ENCODE measurements around the gene ANO3.

Gene ANO3

GRCh38 chr11:26333906-26334305 is 2.0 kb downstream of the ANO3 start:
- H4K5ac ChIP-seq (ENCODE audit: low read length): no peak overlapping the region
- no peak overlapping the region for H3K4me3 ChIP-seq (ENCODE audit: low read length)
- H3K56ac ChIP-seq (ENCODE audit: low read length): no peak overlapping the region
- no peaks in the 10 kb centered on the region for H3K79me2 ChIP-seq (ENCODE audit: control insufficient read depth, insufficient read depth, low read length)
- H3K4ac ChIP-seq (ENCODE audit: low read depth, low read length): no peak overlapping the region
- no peak overlapping the region for H2BK15ac ChIP-seq (replicated peaks; ENCODE audit: low read depth)
- no peak overlapping the region for H3K9ac ChIP-seq (ENCODE audit: low read length)
- no peak overlapping the region for H2AK5ac ChIP-seq (ENCODE audit: low read length)
- H2BK120ac ChIP-seq (ENCODE audit: low read depth, low read length): no peak overlapping the region
- H4K8ac ChIP-seq (ENCODE audit: low read depth, low read length): no peak overlapping the region
- H3K4me2 ChIP-seq (ENCODE audit: low read length): no peak overlapping the region
- DNase-seq: no peak
- no CpG with 5 or more reads among the region's 3 CpGs for WGBS (ENCODE audit: extremely low coverage, insufficient coverage, low lambda C conversion rate)
- H3K18ac ChIP-seq (ENCODE audit: low read length): no peak overlapping the region
- no peaks in the 10 kb centered on the region for H3K4me1 ChIP-seq (ENCODE audit: control insufficient read depth, low read depth, low read length)
- no peaks in the 10 kb centered on the region for H3K27me3 ChIP-seq (ENCODE audit: insufficient read depth, low read length, poor library complexity)
- no peaks in the 10 kb centered on the region for H3K36me3 ChIP-seq (ENCODE audit: control insufficient read depth, insufficient read depth, low read length)
- H2BK5ac ChIP-seq (ENCODE audit: low read length): no peak overlapping the region
- H3K79me1 ChIP-seq (ENCODE audit: low read length): no peaks in the 10 kb centered on the region
- H3K27ac ChIP-seq (ENCODE audit: low read depth, low read length): no peak overlapping the region
- no peak overlapping the region for H3K23ac ChIP-seq (ENCODE audit: low read length)

- no peaks in the 10 kb centered on the region for H3K79me1 ChIP-seq (ENCODE audit: low read length)
- no peak overlapping the region for H3K4me3 ChIP-seq (ENCODE audit: low read length)
- H2AK5ac ChIP-seq (ENCODE audit: low read length): no peak overlapping the region
- H3K36me3 ChIP-seq (ENCODE audit: control insufficient read depth, insufficient read depth, low read length): no peaks in the 10 kb centered on the region
- H4K5ac ChIP-seq (ENCODE audit: low read length): no peak overlapping the region
- no peak overlapping the region for H2BK5ac ChIP-seq (ENCODE audit: low read length)
- no peak overlapping the region for H3K23ac ChIP-seq (ENCODE audit: low read length)
- no peak overlapping the region for H3K27ac ChIP-seq (ENCODE audit: low read depth, low read length)
- no peak for DNase-seq
- no peaks in the 10 kb centered on the region for H3K4me1 ChIP-seq (ENCODE audit: control insufficient read depth, low read depth, low read length)
- no peak overlapping the region for H3K4me2 ChIP-seq (ENCODE audit: low read length)
- H3K18ac ChIP-seq (ENCODE audit: low read length): no peak overlapping the region
- H3K79me2 ChIP-seq (ENCODE audit: control insufficient read depth, insufficient read depth, low read length): no peaks in the 10 kb centered on the region
- no peak overlapping the region for H3K4ac ChIP-seq (ENCODE audit: low read depth, low read length)
- no peak overlapping the region for H2BK15ac ChIP-seq (replicated peaks; ENCODE audit: low read depth)
- no peak overlapping the region for H3K9ac ChIP-seq (ENCODE audit: low read length)
- no peak overlapping the region for H2BK120ac ChIP-seq (ENCODE audit: low read depth, low read length)
- no peak overlapping the region for H3K56ac ChIP-seq (ENCODE audit: low read length)
- no peaks in the 10 kb centered on the region for H3K27me3 ChIP-seq (ENCODE audit: insufficient read depth, low read length, poor library complexity)
- H4K8ac ChIP-seq (ENCODE audit: low read depth, low read length): no peak overlapping the region
Measured at GRCh38 chr11:26335903-26336302, 4.0 kb downstream of the ANO3 start.

- Histone ChIP-seq H3K27me3 (ENCODE audit: insufficient read depth, low read length, poor library complexity) (no peaks in the 10 kb centered on the region), H2BK120ac (ENCODE audit: low read depth, low read length) (no peak overlapping the region), H3K79me1 (ENCODE audit: low read length) (no peaks in the 10 kb centered on the region), H3K4ac (ENCODE audit: low read depth, low read length) (no peak overlapping the region), H2BK15ac (replicated peaks; ENCODE audit: low read depth) (no peak overlapping the region), H3K23ac (ENCODE audit: low read length) (no peak overlapping the region), H4K5ac (ENCODE audit: low read length) (no peak overlapping the region), H3K27ac (ENCODE audit: low read depth, low read length) (no peak overlapping the region), H3K4me2 (ENCODE audit: low read length) (no peak overlapping the region), H3K36me3 (ENCODE audit: control insufficient read depth, insufficient read depth, low read length) (no peaks in the 10 kb centered on the region), H3K4me3 (ENCODE audit: low read length) (no peak overlapping the region), H4K8ac (ENCODE audit: low read depth, low read length) (no peak overlapping the region), H3K56ac (ENCODE audit: low read length) (no peak overlapping the region), H2BK5ac (ENCODE audit: low read length) (no peak overlapping the region), H3K9ac (ENCODE audit: low read length) (no peak overlapping the region), H3K79me2 (ENCODE audit: control insufficient read depth, insufficient read depth, low read length) (no peaks in the 10 kb centered on the region), H3K18ac (ENCODE audit: low read length) (no peak overlapping the region), H2AK5ac (ENCODE audit: low read length) (no peak overlapping the region), H3K4me1 (ENCODE audit: control insufficient read depth, low read depth, low read length) (no peaks in the 10 kb centered on the region)
- no peak for DNase-seq
- WGBS (ENCODE audit: extremely low coverage, insufficient coverage, low lambda C conversion rate): no CpG with 5 or more reads among the region's 2 CpGs
Measured at GRCh38 chr11:26344647-26345046, 12.7 kb downstream of the ANO3 start.

- Histone ChIP-seq H4K8ac (ENCODE audit: low read depth, low read length) (no peak overlapping the region), H3K4me2 (ENCODE audit: low read length) (no peak overlapping the region), H3K79me1 (ENCODE audit: low read length) (no peaks in the 10 kb centered on the region), H3K27ac (ENCODE audit: low read depth, low read length) (no peak overlapping the region), H3K79me2 (ENCODE audit: control insufficient read depth, insufficient read depth, low read length) (no peaks in the 10 kb centered on the region), H2AK5ac (ENCODE audit: low read length) (no peak overlapping the region), H3K4ac (ENCODE audit: low read depth, low read length) (no peak overlapping the region), H2BK15ac (replicated peaks; ENCODE audit: low read depth) (no peak overlapping the region), H3K36me3 (ENCODE audit: control insufficient read depth, insufficient read depth, low read length) (no peaks in the 10 kb centered on the region), H3K18ac (ENCODE audit: low read length) (no peak overlapping the region), H3K23ac (ENCODE audit: low read length) (no peak overlapping the region), H3K9ac (ENCODE audit: low read length) (no peak overlapping the region), H2BK5ac (ENCODE audit: low read length) (no peak overlapping the region), H4K5ac (ENCODE audit: low read length) (no peak overlapping the region), H3K4me1 (ENCODE audit: control insufficient read depth, low read depth, low read length) (no peaks in the 10 kb centered on the region), H3K56ac (ENCODE audit: low read length) (no peak overlapping the region), H3K27me3 (ENCODE audit: insufficient read depth, low read length, poor library complexity) (no peaks in the 10 kb centered on the region), H2BK120ac (ENCODE audit: low read depth, low read length) (no peak overlapping the region), H3K4me3 (ENCODE audit: low read length) (no peak overlapping the region)
- WGBS (ENCODE audit: extremely low coverage, insufficient coverage, low lambda C conversion rate): 100% methylated on average over 1 of the region's 5 CpGs
- DNase-seq: no peak
Measured at GRCh38 chr11:26348776-26349175, 16.8 kb downstream of the ANO3 start.

- no CpG with 5 or more reads among the region's 7 CpGs for WGBS (ENCODE audit: extremely low coverage, insufficient coverage, low lambda C conversion rate)
- H2BK15ac ChIP-seq (replicated peaks; ENCODE audit: low read depth): no peak overlapping the region
- H3K4me3 ChIP-seq (ENCODE audit: low read length): no peak overlapping the region
- no peak overlapping the region for H2BK120ac ChIP-seq (ENCODE audit: low read depth, low read length)
- H2BK5ac ChIP-seq (ENCODE audit: low read length): no peak overlapping the region
- no peak overlapping the region for H3K18ac ChIP-seq (ENCODE audit: low read length)
- no peak overlapping the region for H2AK5ac ChIP-seq (ENCODE audit: low read length)
- no peak overlapping the region for H4K8ac ChIP-seq (ENCODE audit: low read depth, low read length)
- no peak overlapping the region for H3K23ac ChIP-seq (ENCODE audit: low read length)
- DNase-seq: no peak
- H4K5ac ChIP-seq (ENCODE audit: low read length): no peak overlapping the region
- no peaks in the 10 kb centered on the region for H3K79me2 ChIP-seq (ENCODE audit: control insufficient read depth, insufficient read depth, low read length)
- no peaks in the 10 kb centered on the region for H3K4me1 ChIP-seq (ENCODE audit: control insufficient read depth, low read depth, low read length)
- H3K79me1 ChIP-seq (ENCODE audit: low read length): no peaks in the 10 kb centered on the region
- H3K27me3 ChIP-seq (ENCODE audit: insufficient read depth, low read length, poor library complexity): no peaks in the 10 kb centered on the region
- no peak overlapping the region for H3K4ac ChIP-seq (ENCODE audit: low read depth, low read length)
- H3K9ac ChIP-seq (ENCODE audit: low read length): no peak overlapping the region
- H3K27ac ChIP-seq (ENCODE audit: low read depth, low read length): no peak overlapping the region
- H3K36me3 ChIP-seq (ENCODE audit: control insufficient read depth, insufficient read depth, low read length): no peaks in the 10 kb centered on the region
- no peak overlapping the region for H3K56ac ChIP-seq (ENCODE audit: low read length)
- H3K4me2 ChIP-seq (ENCODE audit: low read length): no peak overlapping the region
Measured at GRCh38 chr11:26350002-26350401, 18.1 kb downstream of the ANO3 start.

GRCh38 chr11:26353010-26353409 is 21.1 kb downstream of the ANO3 start:
- no peak overlapping the region for H3K9ac ChIP-seq (ENCODE audit: low read length)

More at GRCh38 chr11:26353010-26353409, 21.1 kb downstream of the ANO3 start:
- Histone ChIP-seq H3K27ac (ENCODE audit: low read depth, low read length) (no peak overlapping the region), H3K56ac (ENCODE audit: low read length) (no peak overlapping the region), H3K27me3 (ENCODE audit: insufficient read depth, low read length, poor library complexity) (no peaks in the 10 kb centered on the region), H3K79me1 (ENCODE audit: low read length) (no peaks in the 10 kb centered on the region), H2BK15ac (replicated peaks; ENCODE audit: low read depth) (no peak overlapping the region), H3K4me2 (ENCODE audit: low read length) (no peak overlapping the region), H3K79me2 (ENCODE audit: control insufficient read depth, insufficient read depth, low read length) (no peaks in the 10 kb centered on the region), H3K4ac (ENCODE audit: low read depth, low read length) (no peak overlapping the region), H3K23ac (ENCODE audit: low read length) (no peak overlapping the region), H3K18ac (ENCODE audit: low read length) (no peak overlapping the region), H4K5ac (ENCODE audit: low read length) (no peak overlapping the region), H2BK120ac (ENCODE audit: low read depth, low read length) (no peak overlapping the region), H2BK5ac (ENCODE audit: low read length) (no peak overlapping the region), H3K4me3 (ENCODE audit: low read length) (no peak overlapping the region), H4K8ac (ENCODE audit: low read depth, low read length) (no peak overlapping the region), H2AK5ac (ENCODE audit: low read length) (no peak overlapping the region), H3K4me1 (ENCODE audit: control insufficient read depth, low read depth, low read length) (no peaks in the 10 kb centered on the region), H3K36me3 (ENCODE audit: control insufficient read depth, insufficient read depth, low read length) (no peaks in the 10 kb centered on the region)
- DNase-seq: no peak
- no CpG with 5 or more reads among the region's 5 CpGs for WGBS (ENCODE audit: extremely low coverage, insufficient coverage, low lambda C conversion rate)
